Stomach smooth muscle (tissue), 2 donors: ENCODE results near the gene KLK2.

Experiments used
- H3K27ac ChIP-seq: one replicate; pipeline ENCODE4 v1.7.0; 2013; ENCODE audit warnings: mild to moderate bottlenecking, low read length, inconsistent platforms
- H3K27me3 ChIP-seq, 2 donors: one replicate each; pipeline ENCODE4 v1.7.0; 2013; ENCODE audit warnings: low read length in 2 of 2; ENCODE audit not compliant: insufficient read depth in 2 of 2, control insufficient read depth in 1 of 2
- H3K36me3 ChIP-seq, 2 donors: one replicate each; pipeline ENCODE4 v1.7.0; 2013; ENCODE audit warnings: low read length in 2 of 2; ENCODE audit not compliant: control insufficient read depth in 2 of 2, insufficient read depth in 2 of 2
- H3K4me1 ChIP-seq: one replicate; pipeline ENCODE4 v1.7.0; 2013; ENCODE audit warnings: low read length; ENCODE audit not compliant: control insufficient read depth, insufficient read depth
- H3K4me3 ChIP-seq, 2 donors: one replicate each; pipeline ENCODE4 v1.7.0; 2013; ENCODE audit warnings: low read length in 2 of 2
- H3K9ac ChIP-seq, 2 donors: one replicate each; pipeline ENCODE4 v1.7.0; 2013; ENCODE audit warnings: low read length in 2 of 2, mild to moderate bottlenecking in 1 of 2
- H3K9me3 ChIP-seq, 2 donors: one replicate each; pipeline ENCODE4 v1.7.0; 2013; ENCODE audit warnings: low read length in 2 of 2; ENCODE audit not compliant: control insufficient read depth in 2 of 2
- donor health status: healthy.
- donor health status: Pancreatic carcinoma.

Gene KLK2

DNA sequence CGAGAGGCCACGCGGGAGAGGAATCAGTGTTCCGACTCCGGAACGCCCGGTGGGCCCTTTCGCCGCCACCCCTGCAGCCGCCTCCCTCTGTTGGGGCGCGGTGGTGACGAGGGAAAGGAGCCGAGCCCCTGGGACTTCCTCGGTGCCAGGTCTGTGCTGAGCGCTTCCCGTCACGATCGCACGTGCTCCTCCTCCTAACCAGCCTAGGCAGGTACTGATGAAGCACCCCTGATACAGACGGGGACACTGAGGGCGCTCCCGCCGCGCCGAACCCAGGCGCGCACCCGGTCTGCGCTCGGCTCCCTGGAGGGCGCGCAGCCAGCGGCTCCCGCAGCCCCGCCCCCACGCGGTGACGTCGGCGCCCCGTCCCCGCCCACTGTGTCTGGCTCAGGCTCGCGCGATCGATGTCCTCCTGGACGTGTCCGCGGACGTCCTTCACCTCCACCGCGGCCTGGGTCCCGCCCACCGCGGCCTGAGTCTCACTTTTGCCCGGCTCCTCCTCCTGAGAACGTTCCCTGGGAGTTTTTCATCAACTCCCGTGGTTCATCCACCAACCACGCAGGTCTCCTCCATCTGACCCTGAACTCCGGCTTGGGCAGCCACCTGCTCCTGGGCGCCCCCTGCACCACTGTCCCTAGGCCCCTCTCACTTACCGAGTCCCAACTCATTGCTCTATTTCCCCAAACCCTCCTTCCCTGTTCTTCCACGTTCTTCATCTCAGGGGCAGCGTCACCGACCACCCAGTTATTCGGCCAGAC lies 37.3 kb upstream of the KLK2 start:
- Histone ChIP-seq H3K9ac (peak overlapping the region; percentile 28 to 29), H3K4me3 (peak overlapping the region; percentile 71 to 74), H3K9me3 (peaks cover 0 to 2% of the 10 kb centered on the region in 2 donors), H3K27me3 (peaks cover 17 to 23% of the 10 kb centered on the region in 2 donors), H3K4me1 (peaks cover 11% of the 10 kb centered on the region), H3K27ac (no peak overlapping the region), H3K36me3 (no peaks in the 10 kb centered on the region)

DNA sequence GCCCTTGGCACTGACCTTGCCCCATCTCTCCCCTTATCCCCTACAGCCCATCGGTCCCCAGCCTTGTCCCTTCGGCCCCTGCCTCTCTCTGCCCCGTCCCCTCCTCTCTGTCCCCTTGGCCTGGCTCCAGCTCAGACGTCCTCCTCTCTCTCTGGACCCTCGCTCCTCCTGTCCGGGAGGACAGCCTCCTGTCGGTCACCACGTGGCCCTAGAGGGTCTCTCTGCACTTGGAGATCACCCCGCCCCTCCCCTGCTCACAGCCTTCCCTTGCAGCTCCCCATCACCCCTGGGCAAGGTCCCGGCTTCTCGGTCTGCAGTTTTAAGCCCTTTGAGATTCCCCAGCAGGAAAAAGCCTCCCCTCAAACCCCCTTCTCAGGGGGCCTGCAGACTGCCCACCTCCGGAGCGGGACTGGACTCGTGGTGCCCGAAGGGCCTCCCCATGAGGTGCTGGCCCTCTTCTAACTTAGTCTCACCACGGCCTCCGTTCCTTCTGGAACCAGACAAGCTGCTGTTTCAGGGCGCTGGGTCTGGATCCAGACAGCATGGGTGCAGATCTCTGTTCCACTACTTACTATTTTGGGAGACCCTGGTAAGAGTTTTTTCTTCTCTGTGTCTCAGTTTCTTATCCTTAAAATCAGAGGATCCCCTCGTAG lies 36.6 kb upstream of the KLK2 start:
- Histone ChIP-seq H3K9ac (no peak overlapping the region), H3K4me3 (no peak overlapping the region)

DNA sequence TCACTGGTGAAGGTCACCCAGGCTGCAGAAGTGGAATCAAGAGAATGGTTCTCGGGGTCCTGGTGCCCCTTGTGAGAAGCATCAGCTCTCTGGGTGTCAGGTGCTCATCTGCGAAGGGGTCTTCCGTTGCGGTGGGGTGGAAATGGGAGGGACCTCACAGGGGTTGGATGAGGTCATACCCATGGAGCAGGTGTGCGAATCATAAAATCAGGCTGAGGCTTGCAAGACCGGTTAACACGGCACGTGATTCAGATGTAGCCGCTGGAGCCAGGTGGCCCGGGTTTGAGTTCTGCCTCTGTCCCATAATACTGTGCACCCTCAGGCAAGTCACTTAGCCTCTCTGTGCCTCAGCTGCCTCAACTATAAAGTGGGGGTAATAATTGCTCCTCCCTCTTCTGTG lies 35.9 kb upstream of the KLK2 start:
- Histone ChIP-seq H3K4me3 (no peak overlapping the region), H3K9ac (no peak overlapping the region), H3K27me3 (peaks cover 13 to 18% of the 10 kb centered on the region in 2 donors), H3K9me3 (peaks cover 0 to 3% of the 10 kb centered on the region in 2 donors), H3K4me1 (peaks cover 11% of the 10 kb centered on the region), H3K27ac (no peak overlapping the region), H3K36me3 (no peaks in the 10 kb centered on the region)

More for the DNA sequence above, 36.6 kb upstream of the KLK2 start:
- H3K4me1 ChIP-seq, result peaks cover 11% of the 10 kb centered on the region
- no peak overlapping the region for H3K27ac ChIP-seq
- H3K36me3 ChIP-seq, result no peaks in the 10 kb centered on the region
- H3K27me3 ChIP-seq, result peaks cover 13 to 20% of the 10 kb centered on the region in 2 donors
- peaks cover 0 to 3% of the 10 kb centered on the region in 2 donors for H3K9me3 ChIP-seq

DNA sequence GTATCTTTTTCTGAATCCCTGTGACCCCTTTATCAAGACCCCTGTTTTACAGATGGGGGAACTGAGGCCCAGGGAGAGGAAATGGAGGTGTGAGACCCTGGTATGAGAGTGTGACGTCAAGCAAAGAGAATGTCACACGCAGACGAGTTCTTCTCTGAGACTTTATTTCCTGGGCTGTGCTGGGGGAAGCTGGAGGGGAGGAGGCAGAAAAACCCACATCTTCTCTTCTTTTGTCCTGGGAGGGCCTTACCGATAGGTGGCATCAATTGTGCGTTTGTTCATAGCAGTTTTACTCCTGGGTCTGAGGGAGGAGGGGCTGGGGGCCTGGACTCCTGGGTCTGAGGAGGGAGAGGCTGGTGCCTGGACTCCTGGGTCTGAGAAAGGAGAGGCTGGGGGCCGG lies 35.0 kb upstream of the KLK2 start:
- H3K27me3 ChIP-seq, result peaks cover 6 to 10% of the 10 kb centered on the region in 2 donors
- peaks cover 0 to 3% of the 10 kb centered on the region in 2 donors for H3K9me3 ChIP-seq
- H3K9ac ChIP-seq, result no peak overlapping the region
- H3K27ac ChIP-seq, result no peak overlapping the region
- H3K4me3 ChIP-seq, result no peak overlapping the region
- H3K36me3 ChIP-seq, result no peaks in the 10 kb centered on the region
- H3K4me1 ChIP-seq, result peaks cover 11% of the 10 kb centered on the region

DNA sequence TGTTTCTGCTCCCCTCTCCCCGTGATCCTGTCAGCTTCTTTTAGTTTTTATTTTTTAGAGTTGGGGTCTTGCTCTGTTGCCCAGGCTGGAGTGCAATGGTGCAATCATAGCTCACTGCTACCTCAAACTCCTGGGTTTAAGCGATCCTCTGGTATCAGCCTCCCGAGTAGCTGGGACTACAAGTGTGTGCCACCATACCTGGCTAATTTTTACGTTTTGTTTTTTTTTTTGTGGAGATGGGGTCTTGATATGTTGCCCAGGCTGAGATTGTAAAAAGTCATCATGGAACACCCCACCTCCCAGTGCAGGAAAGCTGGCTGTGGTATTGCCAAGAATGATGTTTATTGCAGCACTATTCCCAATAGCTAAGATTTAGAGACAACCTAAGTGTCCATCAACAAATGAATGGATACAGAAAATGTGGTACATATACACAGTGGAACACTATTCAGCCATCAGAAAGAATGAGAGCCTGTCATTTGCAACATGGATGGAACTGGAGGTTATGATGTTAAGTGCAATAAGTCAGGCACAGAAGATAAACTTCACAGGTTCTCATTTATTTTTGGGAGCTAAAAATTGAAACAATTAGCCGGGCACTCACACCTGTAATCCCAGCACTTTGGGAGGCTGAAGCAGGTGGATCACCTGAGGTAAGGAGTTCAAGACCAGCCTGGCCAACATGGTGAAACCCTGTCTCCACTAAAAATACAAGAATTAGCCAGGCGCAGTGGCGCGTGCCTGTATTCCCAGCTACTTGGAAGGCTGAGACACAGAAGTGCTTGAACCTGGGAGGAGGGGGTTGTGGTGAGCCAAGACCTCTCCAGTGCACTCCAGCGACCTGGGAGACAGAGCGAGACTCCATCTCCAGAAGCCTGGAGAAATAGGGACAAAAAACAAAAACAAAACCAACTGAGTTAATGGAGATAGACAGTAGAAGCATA lies 33.3 kb upstream of the KLK2 start:
- peaks cover 11% of the 10 kb centered on the region for H3K4me1 ChIP-seq
- H3K36me3 ChIP-seq, result no peaks in the 10 kb centered on the region
- H3K27ac ChIP-seq, result no peak overlapping the region
- H3K9me3 ChIP-seq, result peaks cover 0 to 13% of the 10 kb centered on the region in 2 donors
- H3K4me3 ChIP-seq, result no peak overlapping the region
- H3K9ac ChIP-seq, result no peak overlapping the region
- H3K27me3 ChIP-seq, result peaks cover 5 to 10% of the 10 kb centered on the region in 2 donors

DNA sequence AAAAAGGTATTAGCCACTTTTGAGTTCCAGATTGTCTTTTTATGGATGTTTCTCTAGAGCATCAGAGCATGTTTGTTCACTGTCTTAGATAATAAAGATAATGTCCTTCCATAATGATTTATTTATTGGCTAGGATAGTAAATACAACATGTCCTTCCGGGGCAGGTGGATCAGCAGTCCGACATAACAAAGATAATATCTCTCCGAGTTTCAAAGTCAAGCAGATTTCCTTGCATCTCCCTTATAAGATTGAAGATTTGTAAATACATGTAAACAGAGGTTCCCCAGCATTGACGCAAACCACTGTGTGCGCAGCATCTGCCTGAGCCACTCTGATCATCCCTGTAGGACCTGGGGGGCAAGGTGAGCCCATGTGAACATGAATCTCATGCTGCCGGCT lies 31.1 kb upstream of the KLK2 start:
- Histone ChIP-seq H3K36me3 (no peaks in the 10 kb centered on the region), H3K4me1 (no peaks in the 10 kb centered on the region), H3K27ac (no peak overlapping the region), H3K9ac (no peak overlapping the region), H3K4me3 (no peak overlapping the region), H3K27me3 (peaks cover 0 to 3% of the 10 kb centered on the region in 2 donors), H3K9me3 (peaks cover 0 to 13% of the 10 kb centered on the region in 2 donors)

DNA sequence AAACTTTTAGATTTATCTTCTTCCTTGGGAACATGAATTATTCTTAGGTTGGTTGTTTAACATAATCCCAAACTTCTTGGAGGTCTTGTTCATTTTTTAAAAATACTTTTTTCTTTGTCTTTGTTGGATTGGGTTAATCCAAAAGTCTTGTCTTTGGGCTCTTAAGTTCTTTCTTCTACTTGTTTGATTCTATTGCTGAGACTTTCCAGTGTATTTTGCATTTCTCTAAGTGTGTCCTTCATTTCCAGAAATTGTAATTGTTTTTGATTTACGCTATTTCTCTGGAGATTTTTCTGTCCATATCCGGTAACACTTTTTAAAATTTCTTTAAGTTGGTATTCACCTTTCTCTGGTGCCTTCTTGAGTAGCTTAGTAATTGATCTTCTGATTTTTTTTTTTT lies 30.0 kb upstream of the KLK2 start:
- H3K27ac ChIP-seq, result no peak overlapping the region
- peaks cover 0 to 3% of the 10 kb centered on the region in 2 donors for H3K27me3 ChIP-seq
- H3K9me3 ChIP-seq, result peaks cover 0 to 13% of the 10 kb centered on the region in 2 donors
- H3K36me3 ChIP-seq, result no peaks in the 10 kb centered on the region
- no peaks in the 10 kb centered on the region for H3K4me1 ChIP-seq
- no peak overlapping the region for H3K9ac ChIP-seq
- H3K4me3 ChIP-seq, result no peak overlapping the region

DNA sequence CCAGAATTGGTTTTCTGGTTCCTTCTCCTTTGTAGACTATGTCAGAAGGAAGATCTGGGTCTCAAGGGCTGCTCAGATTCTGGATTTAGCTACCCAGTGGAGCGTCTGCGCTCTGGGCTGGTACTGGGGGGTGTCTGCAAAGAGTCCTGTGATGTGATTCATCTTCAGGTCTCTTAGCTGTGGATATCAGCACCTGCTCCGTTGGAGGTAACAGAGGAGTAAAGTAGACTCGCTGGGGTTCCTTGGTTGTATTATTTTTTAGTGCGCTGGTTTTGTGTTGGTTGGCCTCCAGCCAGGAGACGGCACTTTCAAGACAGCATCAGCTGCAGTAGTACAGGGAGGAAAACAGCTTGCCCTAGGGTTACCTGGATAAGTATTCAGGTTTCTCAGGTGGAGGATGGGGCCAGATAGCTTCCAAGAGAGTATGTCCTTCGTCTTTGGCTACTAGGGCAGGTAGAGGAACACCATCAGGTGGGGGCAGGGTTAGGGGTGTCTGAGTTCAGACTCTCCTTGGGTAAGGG lies 29.5 kb upstream of the KLK2 start:
- no peaks in the 10 kb centered on the region for H3K36me3 ChIP-seq
- peaks cover 0 to 13% of the 10 kb centered on the region in 2 donors for H3K9me3 ChIP-seq
- H3K27me3 ChIP-seq, result peaks cover 0 to 3% of the 10 kb centered on the region in 2 donors
- H3K4me1 ChIP-seq, result no peaks in the 10 kb centered on the region
- no peak overlapping the region for H3K9ac ChIP-seq
- no peak overlapping the region for H3K4me3 ChIP-seq
- H3K27ac ChIP-seq, result no peak overlapping the region

DNA sequence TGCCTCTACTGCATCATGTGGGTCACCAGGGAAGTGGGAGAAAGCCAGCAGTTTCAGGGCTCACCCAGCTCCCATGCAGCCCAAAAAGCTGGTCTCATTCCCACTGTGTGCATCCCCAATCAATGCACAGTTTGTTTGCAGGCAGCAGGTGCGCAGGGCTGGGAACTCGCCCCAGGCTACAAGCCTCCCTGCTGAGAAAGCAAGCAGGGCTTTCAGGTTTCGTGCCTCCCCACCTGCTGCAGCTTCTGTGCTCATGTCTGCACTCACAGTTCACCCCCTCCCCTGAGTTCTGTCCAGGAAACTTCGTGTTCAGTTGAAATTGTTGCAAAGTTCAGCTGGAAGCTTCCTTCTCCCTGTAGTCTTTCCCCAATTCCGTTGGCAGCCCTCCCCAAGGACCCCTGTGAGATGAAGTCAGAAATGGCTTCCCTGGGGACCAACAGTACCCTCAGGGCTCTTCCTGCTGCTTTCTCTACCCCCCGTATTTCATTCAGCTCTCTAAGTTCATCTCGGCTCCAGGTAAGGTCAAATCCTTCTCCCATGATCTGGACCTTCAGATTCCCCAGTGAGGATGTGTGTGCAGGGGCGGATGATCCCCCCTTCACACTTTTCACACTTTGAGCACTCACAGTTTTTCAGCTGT lies 28.8 kb upstream of the KLK2 start:
- Histone ChIP-seq H3K4me3 (no peak overlapping the region), H3K27ac (no peak overlapping the region), H3K4me1 (no peaks in the 10 kb centered on the region), H3K36me3 (no peaks in the 10 kb centered on the region), H3K9ac (no peak overlapping the region), H3K9me3 (peaks cover 0 to 13% of the 10 kb centered on the region in 2 donors), H3K27me3 (peaks cover 0 to 3% of the 10 kb centered on the region in 2 donors)

DNA sequence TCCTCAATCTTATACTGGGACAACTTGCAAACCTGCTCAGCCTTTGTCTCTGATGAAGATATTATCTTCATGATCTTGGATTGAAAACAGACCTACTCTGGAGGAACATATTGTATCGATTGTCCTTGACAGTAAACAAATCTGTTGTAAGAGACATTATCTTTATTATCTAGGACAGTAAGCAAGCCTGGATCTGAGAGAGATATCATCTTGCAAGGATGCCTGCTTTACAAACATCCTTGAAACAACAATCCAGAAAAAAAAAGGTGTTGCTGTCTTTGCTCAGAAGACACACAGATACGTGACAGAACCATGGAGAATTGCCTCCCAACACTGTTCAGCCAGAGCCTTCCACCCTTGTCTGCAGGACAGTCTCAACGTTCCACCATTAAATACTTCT lies 22.5 kb upstream of the KLK2 start:
- no peaks in the 10 kb centered on the region for H3K4me1 ChIP-seq
- H3K27me3 ChIP-seq, result peaks cover 0 to 30% of the 10 kb centered on the region in 2 donors
- H3K4me3 ChIP-seq, result no peak overlapping the region
- no peak overlapping the region for H3K9ac ChIP-seq
- no peaks in the 10 kb centered on the region for H3K36me3 ChIP-seq
- H3K27ac ChIP-seq, result no peak overlapping the region
- no peaks in the 10 kb centered on the region for H3K9me3 ChIP-seq
